ENCODE measurements around the gene MTHFD2. TPM values are rescaled to one million over a fixed set of nuclear protein-coding genes. Genes with fewer than 3 reads are reported as not detected.

Gene MTHFD2
- total RNA-seq, 2 donors from 2014 or later, result 15.8 to 25.7 TPM

DNA sequence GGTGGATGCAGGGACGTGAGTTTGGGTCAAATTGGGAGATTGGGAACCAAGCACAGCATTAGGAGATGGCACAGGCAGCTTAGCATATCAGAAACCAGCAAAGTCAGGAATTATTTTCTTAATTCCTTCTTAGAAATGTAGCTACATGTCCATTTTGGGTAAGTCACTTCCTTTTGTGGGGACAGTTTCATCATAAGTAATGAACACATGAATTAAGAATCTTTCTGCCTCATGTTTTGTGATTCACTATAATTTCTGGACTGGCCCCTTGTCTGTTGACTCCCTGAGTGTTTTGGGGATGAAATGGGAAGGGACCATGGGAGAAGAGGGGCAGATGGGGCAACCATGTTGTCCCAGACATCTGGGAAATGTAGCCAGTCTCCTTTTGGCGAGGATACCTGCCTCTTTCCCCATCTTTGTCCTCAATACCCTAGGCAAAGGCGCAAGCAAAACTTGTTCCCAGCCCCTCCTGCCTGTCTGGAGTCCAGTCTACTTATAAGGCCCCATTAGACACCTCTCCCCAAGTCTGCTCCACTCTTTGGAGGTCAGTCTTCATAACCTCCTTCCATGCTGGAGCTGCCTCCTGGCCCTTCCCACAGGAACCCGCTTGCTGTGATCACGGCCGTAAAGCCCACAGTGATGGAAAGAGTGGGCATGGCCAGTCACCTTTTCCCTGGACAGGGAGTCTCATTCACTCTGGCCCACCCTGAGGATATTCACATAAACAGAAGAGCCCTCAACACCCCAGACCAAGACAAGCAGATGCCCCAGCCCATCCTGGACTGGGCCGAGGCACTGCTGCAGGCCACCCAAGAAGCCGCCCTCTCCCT lies 25.7 kb downstream of the MTHFD2 start:
- DNase-seq, result no peak
- Histone ChIP-seq H3K9me3 (no peaks in the 10 kb centered on the region), H3K27ac (no peak overlapping the region), H3K4me3 (no peak overlapping the region), H3K27me3 (no peaks in the 10 kb centered on the region), H3K36me3 (replicated peaks in 1 of 2; ENCODE audit: insufficient read depth in 1 of 2, low read depth in 2 of 2) (no peaks in the 10 kb centered on the region), H3K4me1 (peaks cover 16% of the 10 kb centered on the region)
- intact Hi-C loops (cut with DNase I), result no loop called here
- WGBS, 2 donors, result 95 to 96% methylated on average over 7 to 8 of the region's 8 CpGs
- TF ChIP-seq POLR2A (IDR thresholded peaks at IDR 0.05), result no peak
- TF ChIP-seq, protein P1, sequence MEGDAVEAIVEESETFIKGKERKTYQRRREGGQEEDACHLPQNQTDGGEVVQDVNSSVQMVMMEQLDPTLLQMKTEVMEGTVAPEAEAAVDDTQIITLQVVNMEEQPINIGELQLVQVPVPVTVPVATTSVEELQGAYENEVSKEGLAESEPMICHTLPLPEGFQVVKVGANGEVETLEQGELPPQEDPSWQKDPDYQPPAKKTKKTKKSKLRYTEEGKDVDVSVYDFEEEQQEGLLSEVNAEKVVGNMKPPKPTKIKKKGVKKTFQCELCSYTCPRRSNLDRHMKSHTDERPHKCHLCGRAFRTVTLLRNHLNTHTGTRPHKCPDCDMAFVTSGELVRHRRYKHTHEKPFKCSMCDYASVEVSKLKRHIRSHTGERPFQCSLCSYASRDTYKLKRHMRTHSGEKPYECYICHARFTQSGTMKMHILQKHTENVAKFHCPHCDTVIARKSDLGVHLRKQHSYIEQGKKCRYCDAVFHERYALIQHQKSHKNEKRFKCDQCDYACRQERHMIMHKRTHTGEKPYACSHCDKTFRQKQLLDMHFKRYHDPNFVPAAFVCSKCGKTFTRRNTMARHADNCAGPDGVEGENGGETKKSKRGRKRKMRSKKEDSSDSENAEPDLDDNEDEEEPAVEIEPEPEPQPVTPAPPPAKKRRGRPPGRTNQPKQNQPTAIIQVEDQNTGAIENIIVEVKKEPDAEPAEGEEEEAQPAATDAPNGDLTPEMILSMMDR (IDR thresholded peaks at IDR 0.05), result no peak
- no peak for ATAC-seq

- no peak for ATAC-seq
- TF ChIP-seq, protein P1 (IDR thresholded peaks at IDR 0.05), result no peak
- no peak for TF ChIP-seq POLR2A (IDR thresholded peaks at IDR 0.05)
- 59 to 65% methylated on average over 4 of the region's 4 CpGs for WGBS, 2 donors
These were observed 27.5 kb downstream of the MTHFD2 start for GRCh38 chr2:74225698-74226459.

GRCh38 chr2:74226648-74227213 lies 28.3 kb downstream of the MTHFD2 start:
- Histone ChIP-seq H3K27me3 (no peaks in the 10 kb centered on the region), H3K9me3 (no peaks in the 10 kb centered on the region), H3K4me3 (no peak overlapping the region), H3K27ac (peak overlapping the region in 1 of 4 donors; percentile 18), H3K36me3 (replicated peaks in 1 of 2; ENCODE audit: insufficient read depth in 1 of 2, low read depth in 2 of 2) (no peaks in the 10 kb centered on the region), H3K4me1 (peaks cover 16% of the 10 kb centered on the region)
- DNase-seq (peak; percentile 66 to 80 (median 72)), ATAC-seq (peak; percentile 90)
- TF ChIP-seq, protein P1 (IDR thresholded peaks at IDR 0.05), result no peak
- no peak for TF ChIP-seq POLR2A (IDR thresholded peaks at IDR 0.05)
- 23 to 58% methylated on average over 9 to 19 of the region's 21 CpGs for WGBS, 2 donors
- intact Hi-C loops (cut with DNase I), result no loop called here

More at GRCh38 chr2:74225698-74226459, 27.5 kb downstream of the MTHFD2 start:
- Histone ChIP-seq H3K4me3 (no peak overlapping the region), H3K4me1 (peaks cover 16% of the 10 kb centered on the region), H3K9me3 (no peaks in the 10 kb centered on the region), H3K27me3 (no peaks in the 10 kb centered on the region), H3K36me3 (replicated peaks in 1 of 2; ENCODE audit: insufficient read depth in 1 of 2, low read depth in 2 of 2) (no peaks in the 10 kb centered on the region), H3K27ac (peak overlapping the region in 1 of 4 donors; percentile 40)
- intact Hi-C loops (cut with DNase I), result no loop called here
- DNase-seq, result no peak

DNA sequence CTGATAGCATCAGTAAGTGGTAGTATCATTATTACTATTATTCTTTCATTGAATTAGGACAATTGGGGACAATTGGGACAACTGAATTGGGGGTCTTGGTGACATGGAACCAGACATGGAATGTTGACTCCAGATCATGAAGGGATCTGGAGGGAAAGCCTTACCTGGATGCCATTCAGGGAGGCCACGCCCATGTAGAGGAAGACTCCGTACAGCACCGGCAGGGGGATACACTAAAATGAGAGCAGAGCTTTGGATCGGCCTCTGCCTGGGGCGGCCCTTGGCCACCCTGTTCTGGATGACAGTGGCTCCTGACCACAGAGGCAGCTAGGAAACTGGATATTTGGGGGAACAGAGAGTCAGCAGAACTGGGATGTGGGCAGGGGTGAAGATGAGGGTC lies 29.2 kb downstream of the MTHFD2 start:
- H3K27me3 ChIP-seq, result no peaks in the 10 kb centered on the region
- intact Hi-C loops (cut with DNase I), result no loop called here
- WGBS, 2 donors, result 88 to 91% methylated on average over 5 of the region's 5 CpGs
- no peaks in the 10 kb centered on the region for H3K9me3 ChIP-seq
- TF ChIP-seq POLR2A (IDR thresholded peaks at IDR 0.05), result no peak
- TF ChIP-seq, protein P1 (IDR thresholded peaks at IDR 0.05), result no peak
- DNase-seq, result no peak
- no peaks in the 10 kb centered on the region for H3K36me3 ChIP-seq (replicated peaks in 1 of 2; ENCODE audit: insufficient read depth in 1 of 2, low read depth in 2 of 2)
- no peak for ATAC-seq
- H3K4me1 ChIP-seq, result peaks cover 16% of the 10 kb centered on the region
- H3K27ac ChIP-seq, result no peak overlapping the region
- H3K4me3 ChIP-seq, result no peak overlapping the region

Measured in body of pancreas (tissue), 4 donors.